Upper lobe of left lung (tissue), 4 donors: ENCODE results near the gene UQCR10.

Experiments
- POLR2A ChIP-seq, 4 donors: fragments of 450-650 bp; IDR thresholded peaks; one replicate each; pipeline ENCODE4 v1.5.1; 2016 to 2017; ENCODE audit warnings: antibody characterized with exemption in 4 of 4, mild to moderate bottlenecking in 2 of 4
- TF ChIP-seq, protein P1 (sequence below), 6 experiments: fragments of 450-650 bp in 4 of 6; fragments of 200-600 bp in 2 of 6; sonication (generic) in 2 of 6; IDR thresholded peaks; one replicate each; pipeline ENCODE4 v1.5.1; 2016 to 2019; ENCODE audit warnings: antibody characterized with exemption in 6 of 6

GRCh38 chr22:29717789-29718188 lies 49.4 kb upstream of the UQCR10 start:
- no peak for TF ChIP-seq POLR2A (IDR thresholded peaks at IDR 0.05)
- TF ChIP-seq, protein P1, sequence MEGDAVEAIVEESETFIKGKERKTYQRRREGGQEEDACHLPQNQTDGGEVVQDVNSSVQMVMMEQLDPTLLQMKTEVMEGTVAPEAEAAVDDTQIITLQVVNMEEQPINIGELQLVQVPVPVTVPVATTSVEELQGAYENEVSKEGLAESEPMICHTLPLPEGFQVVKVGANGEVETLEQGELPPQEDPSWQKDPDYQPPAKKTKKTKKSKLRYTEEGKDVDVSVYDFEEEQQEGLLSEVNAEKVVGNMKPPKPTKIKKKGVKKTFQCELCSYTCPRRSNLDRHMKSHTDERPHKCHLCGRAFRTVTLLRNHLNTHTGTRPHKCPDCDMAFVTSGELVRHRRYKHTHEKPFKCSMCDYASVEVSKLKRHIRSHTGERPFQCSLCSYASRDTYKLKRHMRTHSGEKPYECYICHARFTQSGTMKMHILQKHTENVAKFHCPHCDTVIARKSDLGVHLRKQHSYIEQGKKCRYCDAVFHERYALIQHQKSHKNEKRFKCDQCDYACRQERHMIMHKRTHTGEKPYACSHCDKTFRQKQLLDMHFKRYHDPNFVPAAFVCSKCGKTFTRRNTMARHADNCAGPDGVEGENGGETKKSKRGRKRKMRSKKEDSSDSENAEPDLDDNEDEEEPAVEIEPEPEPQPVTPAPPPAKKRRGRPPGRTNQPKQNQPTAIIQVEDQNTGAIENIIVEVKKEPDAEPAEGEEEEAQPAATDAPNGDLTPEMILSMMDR (IDR thresholded peaks at IDR 0.05): no peak
